ENCODE data around the gene LRCH3.
"Not testable (repeated sequence)": the region's sequence is repeated elsewhere in the genome, so short reads cannot be mapped to it uniquely, and the experiment has no call there.

LRCH3 gene

DNA sequence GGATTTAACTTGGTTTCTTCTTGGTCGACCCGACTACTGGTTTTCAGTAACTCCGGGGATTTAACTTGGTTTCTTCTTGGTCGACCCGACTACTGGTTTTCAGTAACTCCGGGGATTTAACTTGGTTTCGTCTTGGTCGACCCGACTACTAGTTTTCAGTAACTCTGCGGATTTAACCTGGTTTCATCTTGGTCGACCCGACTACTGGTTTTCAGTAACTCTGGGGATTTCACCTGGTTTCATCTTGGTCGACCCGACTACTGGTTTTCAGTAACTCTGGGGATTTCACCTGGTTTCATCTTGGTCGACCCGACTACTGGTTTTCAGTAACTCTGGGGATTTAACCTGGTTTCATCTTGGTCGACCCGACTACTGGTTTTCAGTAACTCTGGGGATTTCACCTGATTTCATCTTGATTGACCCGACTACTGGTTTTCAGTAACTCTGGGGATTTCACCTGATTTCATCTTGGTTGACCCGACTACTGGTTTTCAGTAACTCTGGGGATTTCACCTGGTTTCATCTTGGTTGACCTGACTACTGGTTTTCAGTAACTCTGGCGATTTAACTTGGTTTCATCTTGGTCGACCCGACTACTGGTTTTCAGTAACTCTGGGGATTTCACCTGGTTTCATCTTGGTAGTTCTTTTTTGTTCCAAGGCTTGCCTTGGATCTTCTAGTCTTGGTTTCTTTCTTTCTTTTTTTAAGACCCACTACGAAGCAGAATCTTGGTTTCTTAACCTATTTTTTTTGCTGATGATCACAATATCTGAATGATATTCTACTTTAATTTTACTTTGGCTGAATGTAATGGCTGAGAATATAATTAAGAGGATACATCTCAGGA, 130.6 kb downstream of the LRCH3 start:
- DNase-seq (ENCODE audit: low read depth in 2 of 2), result not testable (repeated sequence)

DNA sequence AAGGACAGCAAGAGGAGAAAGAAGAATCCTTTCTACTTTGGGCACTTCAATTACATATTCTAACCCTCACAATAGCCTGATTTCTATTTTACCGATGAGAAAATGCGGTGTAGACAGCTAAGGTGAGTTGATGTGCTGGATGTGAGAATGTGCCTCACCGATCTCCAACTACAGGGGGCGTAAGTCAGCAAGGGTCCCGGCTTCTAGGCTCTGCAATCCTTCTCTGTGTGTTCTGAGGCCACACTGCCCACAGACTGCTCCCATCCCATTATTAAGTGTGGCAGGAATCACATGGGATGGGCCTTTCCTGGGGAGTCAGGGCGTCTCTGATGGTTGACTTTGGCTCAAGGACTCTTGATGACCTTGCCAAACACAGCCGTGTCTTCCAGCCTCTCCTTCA, 135.4 kb downstream of the LRCH3 start:
- DNase-seq (ENCODE audit: low read depth in 2 of 2), result no peak

DNA sequence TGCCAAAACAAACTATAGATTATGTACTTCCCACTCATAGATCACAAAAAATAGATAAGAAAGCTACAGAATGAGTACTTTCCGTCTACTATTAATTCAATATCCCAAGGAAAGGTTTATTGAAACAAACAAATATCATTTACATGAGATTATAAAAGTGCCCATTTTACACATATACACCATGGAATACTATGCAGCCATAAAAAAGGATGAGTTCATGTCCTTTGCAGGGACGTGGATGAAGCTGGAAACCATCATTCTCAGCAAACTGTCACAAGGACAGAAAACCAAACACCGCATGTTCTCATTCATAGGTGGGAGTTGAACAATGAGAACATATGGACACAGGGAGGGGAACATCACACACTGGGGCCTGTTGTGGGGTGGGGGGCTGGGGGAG, 136.5 kb downstream of the LRCH3 start:
- not testable (repeated sequence) for DNase-seq (ENCODE audit: low read depth in 2 of 2)

DNA sequence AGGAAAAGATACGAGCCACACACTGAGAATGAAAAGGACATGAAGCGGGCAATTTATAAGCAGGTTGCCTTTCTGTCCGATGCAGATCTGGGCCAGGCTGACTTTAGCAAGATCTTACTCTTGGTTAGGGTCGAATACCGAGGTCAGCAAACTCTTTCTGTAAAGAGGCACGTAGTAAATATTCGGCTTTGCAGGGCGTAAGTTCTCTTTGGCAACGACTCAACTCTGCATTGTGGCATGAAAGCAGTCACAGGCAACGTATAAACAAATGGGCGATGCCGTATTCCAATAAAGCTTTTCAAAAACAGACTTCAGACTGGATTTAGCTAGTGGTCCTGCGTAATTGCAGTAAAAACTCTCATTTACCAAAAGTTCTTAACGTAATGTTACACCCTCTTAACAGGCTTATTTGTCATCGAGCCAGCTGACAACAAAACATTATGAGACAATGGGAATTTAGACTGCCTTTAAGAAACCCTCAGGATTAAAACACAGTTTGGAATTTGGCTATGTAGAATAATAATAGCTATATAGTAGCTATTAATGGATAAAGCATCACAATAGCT, 145.8 kb downstream of the LRCH3 start:
- DNase-seq (ENCODE audit: low read depth in 2 of 2), result no peak

Measured in activated CD8-positive, alpha-beta memory T cell treated with anti-CD3 and anti-CD28 coated beads for 4 hours (primary cell).